BLaER1 treated with 17β-estradiol and CSF1 and Interleukin-3, amounts not matched to agents 10 nM and 100 nM (cell line): ENCODE data around the gene THBS4.
A peak's percentile ranks its signal among the peaks of the same experiment; 100 is the strongest.
"Not testable (repeated sequence)": the region's sequence is repeated elsewhere in the genome, so short reads cannot be mapped to it uniquely, and the experiment has no call there.

Experiments used
- H3K27ac ChIP-seq, 11 experiments: shearing (Covaris generic); formaldehyde crosslinking; 2 replicates each; pipeline ENCODE4 v1.8.1; 2022
- H3K27me3 ChIP-seq, 11 experiments: shearing (Covaris generic); formaldehyde crosslinking; 2 replicates each; pipeline ENCODE4 v1.8.1; 2022
- H3K36me3 ChIP-seq, 11 experiments: shearing (Covaris generic); formaldehyde crosslinking; 2 replicates each; pipeline ENCODE4 v1.8.1; 2022
- H3K4me1 ChIP-seq, 10 experiments: shearing (Covaris generic); formaldehyde crosslinking; 2 replicates each; pipeline ENCODE4 v1.8.1; 2022
- H3K4me2 ChIP-seq, 11 experiments: shearing (Covaris generic); formaldehyde crosslinking; 2 replicates each; pipeline ENCODE4 v1.8.1; 2022
- H3K4me3 ChIP-seq, 10 experiments: shearing (Covaris generic); formaldehyde crosslinking; 2 replicates each; pipeline ENCODE4 v1.8.1; 2022
- H3K9ac ChIP-seq, 11 experiments: shearing (Covaris generic); formaldehyde crosslinking; 2 replicates each; pipeline ENCODE4 v1.8.1; 2022
- H3K9me3 ChIP-seq, 11 experiments: shearing (Covaris generic); formaldehyde crosslinking; replicated peaks in 1 of 11; 2 replicates each; pipeline ENCODE4 v1.8.1; 2022
- H4K20me1 ChIP-seq, 11 experiments: shearing (Covaris generic); formaldehyde crosslinking; 2 replicates each; pipeline ENCODE4 v1.8.1; 2022
- Cebpa-rat ChIP-seq, 11 experiments: shearing (Covaris generic); IDR thresholded peaks; 2 replicates each; pipeline ENCODE4 v1.8.1; 2022

Gene THBS4

DNA sequence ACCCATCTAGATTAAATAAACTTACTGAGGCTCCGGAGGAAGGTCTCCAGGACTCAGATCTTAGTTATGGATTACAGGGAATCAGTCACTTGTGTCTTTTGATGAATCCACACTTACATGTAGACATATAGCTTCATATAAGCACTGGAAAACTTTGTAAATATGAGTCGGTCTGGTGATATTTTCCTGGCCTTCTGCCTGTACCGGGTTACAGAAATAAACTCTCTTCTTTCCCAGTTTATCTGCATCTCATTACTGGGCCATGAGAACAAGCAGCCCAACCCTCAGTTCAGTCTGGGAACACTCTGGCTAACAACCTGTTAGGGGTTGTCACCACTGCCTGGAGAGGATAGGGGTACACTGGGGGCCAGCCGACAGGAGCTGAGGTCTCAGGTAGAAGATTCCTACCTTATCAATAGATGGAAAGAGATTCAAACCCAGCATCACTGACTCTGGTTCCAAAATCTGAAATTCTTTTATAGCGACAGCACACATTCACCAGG, 59.1 kb downstream of the THBS4 start:
- TF ChIP-seq Cebpa-rat (IDR thresholded peaks at IDR 0.05): no peak
- Histone ChIP-seq H3K36me3 (0 out of 22 replicates have a peak, but pooled peaks cover 0 to 3% (median 0%) of the 10 kb centered on the region in 11 experiments), H3K9ac (no peak overlapping the region), H4K20me1 (no peaks in the 10 kb centered on the region), H3K4me1 (peaks cover 14 to 48% (median 33%) of the 10 kb centered on the region in 10 experiments), H3K4me2 (peak overlapping the region in 5 of 11 experiments; percentile 22 to 70 (median 57); a peak in 3 of 22 replicates), H3K27ac (peak overlapping the region in 7 of 11 experiments; percentile 4 to 73 (median 61); a peak in 8 of 22 replicates), H3K9me3 (peaks cover 0 to 23% (median 0%) of the 10 kb centered on the region in 11 experiments; a peak in 4 of 22 replicates), H3K27me3 (no peaks in the 10 kb centered on the region), H3K4me3 (no peak overlapping the region)

DNA sequence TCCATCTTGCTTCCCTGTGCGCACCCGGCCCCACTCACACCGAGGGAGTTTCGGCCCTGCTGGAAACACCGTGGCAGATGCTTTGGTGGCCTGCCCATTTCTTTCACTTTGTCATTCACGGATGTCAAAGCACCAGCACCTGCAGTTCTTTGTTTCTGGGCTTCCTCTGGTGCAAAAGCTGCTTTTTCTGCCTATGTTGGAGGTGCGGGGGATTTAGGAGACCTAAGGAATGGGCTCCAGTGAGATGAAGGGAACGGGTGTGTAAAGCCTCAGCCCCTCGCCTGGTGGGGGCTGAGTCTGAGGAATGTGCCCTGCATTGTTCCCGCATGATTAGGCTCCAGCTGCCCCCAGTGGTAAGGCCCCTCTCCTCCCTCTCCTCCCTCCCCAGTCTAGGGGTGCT, 62.3 kb downstream of the THBS4 start:
- H3K4me2 ChIP-seq: peak overlapping the region in 4 of 11 experiments; percentile 12 to 23 (median 20); a peak in 4 of 22 replicates
- H3K4me1 ChIP-seq: peaks cover 3 to 42% (median 30%) of the 10 kb centered on the region in 10 experiments
- H3K27me3 ChIP-seq: no peaks in the 10 kb centered on the region
- H4K20me1 ChIP-seq: no peaks in the 10 kb centered on the region
- no peak overlapping the region for H3K4me3 ChIP-seq
- peaks cover 0 to 23% (median 0%) of the 10 kb centered on the region in 11 experiments; a peak in 4 of 22 replicates for H3K9me3 ChIP-seq
- H3K36me3 ChIP-seq: peaks cover 0 to 3% (median 0%) of the 10 kb centered on the region in 11 experiments; a peak in 1 of 22 replicates
- 0 out of 22 replicates have a peak overlapping the region, but pooled peaks of 1 of the 11 experiments have one; percentile 8 for H3K27ac ChIP-seq
- TF ChIP-seq Cebpa-rat (IDR thresholded peaks at IDR 0.05): no peak
- H3K9ac ChIP-seq: no peak overlapping the region

DNA sequence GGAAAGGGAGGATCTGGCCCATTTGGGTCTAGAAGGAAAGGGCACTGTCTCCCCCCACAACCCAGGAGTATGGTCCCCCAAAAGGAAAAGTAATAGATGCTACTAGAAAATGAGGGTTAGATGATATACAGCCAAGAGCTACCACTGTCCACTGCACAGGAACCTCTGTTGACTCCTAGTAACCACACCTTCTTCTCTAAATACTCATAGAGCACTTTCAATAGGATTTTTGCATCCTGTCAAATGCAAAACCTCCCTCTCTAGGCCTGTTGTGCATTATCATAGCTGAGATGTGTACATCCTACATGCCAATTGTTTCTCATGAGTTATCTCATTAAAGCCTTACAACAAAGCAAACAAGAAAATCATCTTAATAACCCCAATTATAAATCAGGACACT, 66.8 kb downstream of the THBS4 start:
- Histone ChIP-seq H3K9ac (no peak overlapping the region), H4K20me1 (no peaks in the 10 kb centered on the region), H3K9me3 (0 out of 22 replicates have a peak, but pooled peaks cover 0 to 5% (median 0%) of the 10 kb centered on the region in 11 experiments), H3K4me2 (peak overlapping the region in 8 of 11 experiments; percentile 62 to 95 (median 81); a peak in 10 of 22 replicates), H3K27ac (0 out of 22 replicates have a peak overlapping the region, but pooled peaks of 1 of the 11 experiments have one; percentile 32), H3K4me3 (no peak overlapping the region), H3K4me1 (peaks cover 39 to 66% (median 58%) of the 10 kb centered on the region in 10 experiments), H3K27me3 (no peaks in the 10 kb centered on the region), H3K36me3 (no peaks in the 10 kb centered on the region; a peak in 1 of 22 replicates)
- TF ChIP-seq Cebpa-rat (IDR thresholded peaks at IDR 0.05): no peak

DNA sequence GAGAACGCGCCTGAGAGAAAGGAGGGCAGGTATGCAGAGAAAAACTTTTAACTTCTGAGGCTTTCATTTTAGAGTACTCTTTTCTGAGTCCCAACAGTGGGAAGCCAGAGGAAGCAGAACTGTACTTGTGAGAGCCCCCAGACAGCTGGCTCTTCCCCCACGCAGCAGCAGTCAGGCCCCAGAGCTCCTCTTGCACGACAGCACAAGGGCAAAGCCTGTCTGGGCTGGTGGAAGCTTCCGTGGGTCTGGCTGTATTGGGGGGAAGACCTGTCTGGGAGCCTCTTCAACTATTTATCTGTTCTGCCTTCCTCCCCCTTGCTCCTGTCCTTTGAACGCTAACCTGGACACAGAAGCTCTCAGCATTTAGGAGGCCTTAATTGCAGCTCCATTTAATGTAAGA, 68.2 kb downstream of the THBS4 start:
- no peaks in the 10 kb centered on the region; a peak in 1 of 22 replicates for H3K36me3 ChIP-seq
- H3K9ac ChIP-seq: peak overlapping the region in 7 of 11 experiments; percentile 6 to 41 (median 25); a peak in 5 of 22 replicates
- no peak for TF ChIP-seq Cebpa-rat (IDR thresholded peaks at IDR 0.05)
- no peak overlapping the region for H3K4me3 ChIP-seq
- 0 out of 22 replicates have a peak, but pooled peaks cover 0 to 6% (median 0%) of the 10 kb centered on the region in 11 experiments for H3K9me3 ChIP-seq
- H4K20me1 ChIP-seq: no peaks in the 10 kb centered on the region
- H3K4me1 ChIP-seq: peaks cover 44 to 72% (median 61%) of the 10 kb centered on the region in 10 experiments
- H3K27me3 ChIP-seq: no peaks in the 10 kb centered on the region
- peak overlapping the region; percentile 49 to 95 (median 69) for H3K4me2 ChIP-seq
- peak overlapping the region in 7 of 11 experiments; percentile 2 to 54 (median 32); a peak in 11 of 22 replicates for H3K27ac ChIP-seq

DNA sequence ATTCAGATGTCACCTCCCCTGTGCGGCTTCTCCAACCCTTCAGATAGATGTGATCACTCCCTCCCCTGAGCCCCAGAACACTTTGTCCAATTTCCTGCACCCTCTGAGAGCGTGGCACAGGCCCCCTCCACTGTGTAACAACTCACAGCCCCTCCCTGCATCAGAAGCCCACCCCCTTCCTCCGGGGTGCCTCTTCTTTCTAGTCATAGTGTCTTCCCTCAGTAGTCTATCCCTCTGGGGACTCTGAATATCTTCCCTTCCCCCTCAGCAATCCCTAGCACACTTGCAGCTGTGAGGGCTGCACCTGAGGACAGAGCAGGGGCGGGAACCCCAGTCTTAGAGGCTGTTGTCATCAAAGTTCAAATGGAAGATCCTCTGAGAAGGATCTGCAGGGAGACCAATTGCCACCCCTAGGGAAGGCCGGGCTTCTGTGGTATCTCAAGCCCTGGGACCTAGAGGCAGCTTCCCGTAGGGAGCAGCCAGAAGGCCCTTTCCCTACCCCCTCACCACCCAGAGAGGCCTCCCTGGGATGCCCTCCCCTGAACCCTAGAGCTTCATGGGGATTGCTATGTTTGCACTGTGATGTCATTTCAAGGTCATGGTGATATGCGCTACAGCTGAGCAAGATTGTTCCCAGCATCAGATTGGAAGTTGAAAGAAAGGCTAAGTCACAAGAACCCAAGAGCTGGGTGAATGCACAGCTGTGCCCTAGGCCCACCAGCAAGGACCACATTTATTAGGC, 70.7 kb downstream of the THBS4 start:
- no peaks in the 10 kb centered on the region for H3K27me3 ChIP-seq
- H3K4me1 ChIP-seq: peaks cover 62 to 91% (median 86%) of the 10 kb centered on the region in 10 experiments
- no peak for TF ChIP-seq Cebpa-rat (IDR thresholded peaks at IDR 0.05)
- H3K9me3 ChIP-seq: 0 out of 22 replicates have a peak, but pooled peaks cover 0 to 6% (median 0%) of the 10 kb centered on the region in 11 experiments
- peak overlapping the region in 3 of 11 experiments; percentile 13 to 27 (median 15); a peak in 2 of 22 replicates for H3K9ac ChIP-seq
- no peaks in the 10 kb centered on the region for H4K20me1 ChIP-seq
- H3K4me3 ChIP-seq: no peak overlapping the region
- no peaks in the 10 kb centered on the region for H3K36me3 ChIP-seq
- peak overlapping the region in 8 of 11 experiments; percentile 24 to 62 (median 42); a peak in 14 of 22 replicates for H3K27ac ChIP-seq
- H3K4me2 ChIP-seq: peak overlapping the region; percentile 55 to 95 (median 69)

DNA sequence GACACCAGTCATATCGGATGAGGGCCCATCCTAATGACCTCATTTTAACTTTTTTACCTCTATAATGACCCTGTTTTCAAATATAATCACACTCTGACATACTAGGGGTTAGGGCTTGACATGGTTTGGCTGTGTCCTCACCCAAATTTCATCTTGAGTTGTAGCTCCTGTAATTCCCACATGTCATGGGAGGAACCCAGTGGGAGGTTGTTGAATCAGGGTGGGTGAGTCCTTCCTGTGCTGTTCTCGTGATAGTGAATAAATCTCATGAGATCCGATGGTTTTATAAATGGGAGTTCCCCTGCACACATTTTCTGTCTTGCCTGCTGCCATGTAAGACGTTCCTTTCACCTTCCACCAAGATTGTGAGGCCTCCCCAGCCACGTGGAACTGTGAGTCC, 71.8 kb downstream of the THBS4 start:
- Histone ChIP-seq H3K4me1 (peaks cover 67 to 100% (median 95%) of the 10 kb centered on the region in 10 experiments), H3K9me3 (0 out of 22 replicates have a peak, but pooled peaks cover 0 to 6% (median 0%) of the 10 kb centered on the region in 11 experiments), H3K4me3 (no peak overlapping the region), H3K9ac (no peak overlapping the region), H3K27me3 (no peaks in the 10 kb centered on the region), H3K4me2 (peak overlapping the region; percentile 55 to 95 (median 69); a peak in 21 of 22 replicates), H3K36me3 (no peaks in the 10 kb centered on the region), H4K20me1 (no peaks in the 10 kb centered on the region), H3K27ac (peak overlapping the region in 7 of 11 experiments; percentile 24 to 62 (median 40); a peak in 8 of 22 replicates)
- no peak for TF ChIP-seq Cebpa-rat (IDR thresholded peaks at IDR 0.05)

DNA sequence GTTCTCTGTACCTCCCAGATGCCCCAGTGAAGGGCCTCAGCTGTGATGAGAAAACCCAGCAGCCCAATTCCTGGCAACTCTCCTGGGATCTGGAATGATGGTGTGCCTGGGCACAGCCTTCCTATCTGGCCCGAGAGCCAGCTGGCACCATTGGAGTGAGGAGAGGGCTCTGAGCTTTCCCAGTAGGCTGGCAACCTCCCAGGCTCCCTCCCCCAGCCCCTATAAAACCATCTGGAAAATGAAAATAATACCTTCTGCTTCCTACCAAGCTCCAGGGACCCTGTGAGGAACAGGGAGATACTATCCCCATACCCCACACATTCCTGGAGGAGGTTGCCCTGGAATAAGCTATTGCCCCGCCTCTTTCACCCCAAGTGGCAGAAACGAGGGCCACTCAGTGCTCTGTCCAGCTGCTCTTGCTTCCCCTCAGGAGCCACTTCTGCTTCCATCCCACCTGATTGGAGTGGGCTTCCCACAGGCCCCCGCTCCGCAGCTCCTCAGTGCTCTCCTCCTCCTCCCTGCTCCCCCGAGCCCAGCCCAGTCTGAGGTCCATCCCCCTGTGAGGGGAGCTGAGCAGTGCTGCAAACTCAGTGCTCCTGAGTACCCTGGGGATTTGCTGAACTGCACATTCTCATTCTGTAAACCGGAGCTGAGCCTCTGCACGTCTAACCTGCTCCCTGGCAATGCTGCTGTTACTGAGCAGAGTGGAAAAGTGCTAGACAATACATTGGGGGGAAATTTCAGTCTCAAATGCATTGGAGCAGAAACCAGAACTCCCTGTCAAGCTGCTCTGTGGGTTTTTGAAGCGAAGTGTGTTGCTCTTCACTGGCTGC, 74.7 kb downstream of the THBS4 start:
- Histone ChIP-seq H3K36me3 (peaks cover 12 to 24% (median 14%) of the 10 kb centered on the region in 11 experiments; a peak in 15 of 22 replicates), H3K4me2 (peak overlapping the region; percentile 58 to 95 (median 88)), H3K4me1 (peaks cover 45 to 80% (median 71%) of the 10 kb centered on the region in 10 experiments), H3K9ac (peak overlapping the region in 10 of 11 experiments; percentile 2 to 67 (median 46); a peak in 17 of 22 replicates), H4K20me1 (no peaks in the 10 kb centered on the region), H3K4me3 (peak overlapping the region in 5 of 10 experiments; percentile 8 to 52 (median 29); a peak in 7 of 20 replicates), H3K27ac (peak overlapping the region in 8 of 11 experiments; percentile 6 to 74 (median 52); a peak in 16 of 22 replicates), H3K9me3 (peaks cover 15 to 25% (median 19%) of the 10 kb centered on the region in 11 experiments), H3K27me3 (no peaks in the 10 kb centered on the region)
- TF ChIP-seq Cebpa-rat (IDR thresholded peaks at IDR 0.05): no peak

DNA sequence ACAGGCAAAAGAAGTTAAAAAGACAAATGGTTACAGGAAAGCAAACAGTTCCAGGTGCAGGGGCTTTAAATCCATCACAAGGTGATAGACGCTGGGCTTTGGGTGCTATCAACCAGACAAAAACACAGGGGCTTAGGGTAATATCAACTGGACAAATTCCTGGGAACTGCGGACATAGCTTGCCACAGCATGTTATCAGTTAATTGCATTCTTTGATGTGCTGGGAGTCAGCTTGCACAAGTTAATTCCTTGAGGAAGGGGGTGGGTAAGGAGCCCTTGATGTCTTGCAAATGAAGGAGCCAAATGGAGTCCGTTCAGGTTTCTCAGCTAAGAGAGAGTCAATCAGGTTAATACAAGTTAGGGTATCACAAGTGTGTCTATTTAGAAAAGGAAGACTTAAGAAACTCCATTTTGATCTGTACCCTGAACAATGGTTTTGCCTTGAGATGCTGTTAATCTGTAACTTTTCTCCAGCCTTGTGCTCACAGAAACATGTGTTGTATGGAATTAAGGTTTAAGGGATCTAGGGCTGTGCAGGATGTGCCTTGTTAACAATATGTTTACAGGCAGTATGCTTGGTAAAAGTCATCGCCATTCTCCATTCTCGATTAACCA, 76.3 kb downstream of the THBS4 start:
- not testable (repeated sequence) for H4K20me1 ChIP-seq, H3K27me3 ChIP-seq, H3K27ac ChIP-seq, H3K4me3 ChIP-seq
- peak overlapping the region; percentile 58 to 95 (median 88); a peak in 18 of 22 replicates for H3K4me2 ChIP-seq
- peaks cover 18 to 33% (median 26%) of the 10 kb centered on the region in 11 experiments for H3K9me3 ChIP-seq
- peaks cover 12 to 36% (median 17%) of the 10 kb centered on the region in 11 experiments; a peak in 16 of 22 replicates for H3K36me3 ChIP-seq
- H3K9ac ChIP-seq: peak overlapping the region in 2 of 11 experiments; percentile 30 to 65; a peak in 1 of 22 replicates
- peaks cover 28 to 64% (median 55%) of the 10 kb centered on the region in 10 experiments for H3K4me1 ChIP-seq
